ENCODE results near the gene PRKACB.

PRKACB gene

DNA sequence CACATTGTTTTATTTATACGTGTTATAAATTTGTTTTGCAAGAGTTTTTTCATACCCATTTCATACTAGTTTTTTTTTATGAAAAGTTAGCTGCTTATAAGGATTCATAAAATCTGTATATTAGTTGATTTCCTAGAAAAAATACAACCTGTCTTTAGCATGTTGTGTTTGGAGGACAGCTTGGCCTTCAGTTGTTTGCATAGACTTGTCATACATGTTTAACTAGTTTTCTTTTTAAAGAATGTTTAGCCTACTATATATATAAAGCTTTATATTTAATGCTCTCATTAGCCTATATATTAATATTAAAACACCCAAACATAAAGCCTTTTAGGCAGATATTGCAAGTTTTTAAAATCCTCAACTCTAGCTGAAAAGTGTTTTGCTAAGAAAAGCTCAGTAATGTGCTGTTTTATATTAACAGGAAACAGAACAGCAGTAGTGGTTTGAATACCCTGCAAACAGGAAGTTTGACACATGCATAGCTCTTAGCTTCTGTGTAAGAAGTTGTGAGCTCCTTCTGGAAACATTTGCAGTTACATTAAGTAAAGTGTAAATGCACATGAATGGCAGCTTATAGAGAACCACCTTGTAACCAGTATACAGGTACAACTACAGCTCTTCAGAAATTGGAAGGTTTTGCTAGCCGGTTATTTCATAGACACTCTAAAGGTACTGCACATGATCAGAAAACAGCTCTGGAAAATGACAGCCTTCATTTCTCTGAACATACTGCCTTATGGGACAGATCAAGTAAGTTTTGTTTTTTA lies at the start of gene PRKACB:
Gene PRKACB, plus strand, starts transcription at position 476 of the 770 bp plus-strand sequence. Its CDS starts 91 bp downstream, at position 567.
- Histone ChIP-seq H4K20me1 (ENCODE audit: control insufficient read depth, insufficient read depth, low read depth, low read length) (no peaks in the 10 kb centered on the region), H3K79me2 (ENCODE audit: control insufficient read depth, low read length) (peaks cover 45% of the 10 kb centered on the region), H3K4me2 (ENCODE audit: low read length) (peak within 1 kb of the TSS; percentile 76), H3K4me3 (ENCODE audit: low read length) (peak within 1 kb of the TSS; percentile 81), H3K9me3 (ENCODE audit: control insufficient read depth, insufficient read depth, low read length) (no peaks in the 10 kb centered on the region), H3K36me3 (ENCODE audit: control insufficient read depth, low read length) (peaks cover 18% of the 10 kb centered on the region), H3K9me2 (replicated peaks; ENCODE audit: control insufficient read depth, low read length) (no peaks in the 10 kb centered on the region), H3K27ac (ENCODE audit: low read depth, low read length) (peak within 1 kb of the TSS; percentile 97), H3K4me1 (ENCODE audit: control insufficient read depth, low read length) (peaks cover 58% of the 10 kb centered on the region), H3F3A (ENCODE audit: control insufficient read depth, insufficient read depth) (peaks cover 28% of the 10 kb centered on the region), H3K27me3 (ENCODE audit: control insufficient read depth, low read length) (no peaks in the 10 kb centered on the region)
- no peak for TF ChIP-seq EZH2phosphoT487 (IDR thresholded peaks at IDR 0.05; ENCODE audit: borderline replicate concordance, low read length)
- TF ChIP-seq, protein P1, sequence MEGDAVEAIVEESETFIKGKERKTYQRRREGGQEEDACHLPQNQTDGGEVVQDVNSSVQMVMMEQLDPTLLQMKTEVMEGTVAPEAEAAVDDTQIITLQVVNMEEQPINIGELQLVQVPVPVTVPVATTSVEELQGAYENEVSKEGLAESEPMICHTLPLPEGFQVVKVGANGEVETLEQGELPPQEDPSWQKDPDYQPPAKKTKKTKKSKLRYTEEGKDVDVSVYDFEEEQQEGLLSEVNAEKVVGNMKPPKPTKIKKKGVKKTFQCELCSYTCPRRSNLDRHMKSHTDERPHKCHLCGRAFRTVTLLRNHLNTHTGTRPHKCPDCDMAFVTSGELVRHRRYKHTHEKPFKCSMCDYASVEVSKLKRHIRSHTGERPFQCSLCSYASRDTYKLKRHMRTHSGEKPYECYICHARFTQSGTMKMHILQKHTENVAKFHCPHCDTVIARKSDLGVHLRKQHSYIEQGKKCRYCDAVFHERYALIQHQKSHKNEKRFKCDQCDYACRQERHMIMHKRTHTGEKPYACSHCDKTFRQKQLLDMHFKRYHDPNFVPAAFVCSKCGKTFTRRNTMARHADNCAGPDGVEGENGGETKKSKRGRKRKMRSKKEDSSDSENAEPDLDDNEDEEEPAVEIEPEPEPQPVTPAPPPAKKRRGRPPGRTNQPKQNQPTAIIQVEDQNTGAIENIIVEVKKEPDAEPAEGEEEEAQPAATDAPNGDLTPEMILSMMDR (IDR thresholded peaks at IDR 0.05; ENCODE audit: low read depth, low read length, poor library complexity, severe bottlenecking) = no peak

DNA sequence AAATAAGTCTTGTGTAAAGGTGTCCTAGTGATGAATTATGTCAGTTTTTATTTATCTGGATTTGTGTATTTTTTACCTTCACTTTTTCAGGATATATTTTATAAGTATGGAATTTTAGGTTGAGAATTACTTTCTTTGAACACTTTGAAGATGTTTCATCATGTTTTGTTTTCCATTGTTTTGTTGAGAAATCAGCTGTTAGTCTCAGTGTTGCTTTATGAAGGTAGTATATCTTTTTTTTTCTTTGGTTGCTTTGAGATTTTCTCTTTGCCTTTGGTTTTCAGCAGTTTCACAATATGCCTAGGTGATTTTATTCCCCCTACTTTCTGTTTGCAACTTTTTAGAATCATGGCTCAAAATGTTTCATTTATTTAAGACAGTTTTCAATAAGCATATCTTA lies 48.8 kb upstream of the PRKACB start:
- H3K27ac ChIP-seq (ENCODE audit: low read depth, low read length) = no peak overlapping the region
- H4K20me1 ChIP-seq (ENCODE audit: control insufficient read depth, insufficient read depth, low read depth, low read length) = no peaks in the 10 kb centered on the region
- H3K4me3 ChIP-seq (ENCODE audit: low read length) = no peak overlapping the region
- H3K9me2 ChIP-seq (replicated peaks; ENCODE audit: control insufficient read depth, low read length) = no peaks in the 10 kb centered on the region
- TF ChIP-seq, protein P1 (IDR thresholded peaks at IDR 0.05; ENCODE audit: low read depth, low read length, poor library complexity, severe bottlenecking) = no peak
- TF ChIP-seq EZH2phosphoT487 (IDR thresholded peaks at IDR 0.05; ENCODE audit: borderline replicate concordance, low read length) = no peak
- H3K27me3 ChIP-seq (ENCODE audit: control insufficient read depth, low read length) = no peaks in the 10 kb centered on the region
- H3K4me1 ChIP-seq (ENCODE audit: control insufficient read depth, low read length) = no peaks in the 10 kb centered on the region
- H3K9me3 ChIP-seq (ENCODE audit: control insufficient read depth, insufficient read depth, low read length) = no peaks in the 10 kb centered on the region
- H3K79me2 ChIP-seq (ENCODE audit: control insufficient read depth, low read length) = no peaks in the 10 kb centered on the region
- H3F3A ChIP-seq (ENCODE audit: control insufficient read depth, insufficient read depth) = no peaks in the 10 kb centered on the region; the same call in 1 of the 2 replicates
- no peaks in the 10 kb centered on the region for H3K36me3 ChIP-seq (ENCODE audit: control insufficient read depth, low read length)
- no peak overlapping the region for H3K4me2 ChIP-seq (ENCODE audit: low read length)

DNA sequence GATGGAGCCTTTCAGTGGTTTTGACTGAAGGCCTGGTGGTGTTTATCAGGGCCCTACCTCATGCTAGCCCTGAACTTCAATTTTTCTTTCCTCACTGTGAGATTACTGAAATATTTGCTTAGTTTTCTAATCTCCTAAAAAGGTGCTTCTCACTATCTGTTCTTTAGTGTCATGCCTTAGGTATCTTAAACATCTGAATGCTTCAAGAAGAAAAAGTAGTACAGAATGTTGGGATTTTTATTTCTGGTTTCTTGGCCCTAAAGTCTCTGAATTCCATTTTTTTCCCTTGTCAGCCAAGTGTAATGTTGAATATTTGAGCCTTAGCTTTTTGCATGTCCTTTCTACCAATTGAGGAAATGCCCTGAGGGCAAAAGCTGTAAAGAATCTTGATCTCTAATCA lies 47.9 kb upstream of the PRKACB start:
- TF ChIP-seq, protein P1 (IDR thresholded peaks at IDR 0.05; ENCODE audit: low read depth, low read length, poor library complexity, severe bottlenecking) = no peak
- no peak for TF ChIP-seq EZH2phosphoT487 (IDR thresholded peaks at IDR 0.05; ENCODE audit: borderline replicate concordance, low read length)
- no peaks in the 10 kb centered on the region for H3K9me3 ChIP-seq (ENCODE audit: control insufficient read depth, insufficient read depth, low read length)
- no peaks in the 10 kb centered on the region; the same call in 1 of the 2 replicates for H3F3A ChIP-seq (ENCODE audit: control insufficient read depth, insufficient read depth)
- H4K20me1 ChIP-seq (ENCODE audit: control insufficient read depth, insufficient read depth, low read depth, low read length) = no peaks in the 10 kb centered on the region
- no peak overlapping the region for H3K4me2 ChIP-seq (ENCODE audit: low read length)
- no peaks in the 10 kb centered on the region for H3K79me2 ChIP-seq (ENCODE audit: control insufficient read depth, low read length)
- H3K36me3 ChIP-seq (ENCODE audit: control insufficient read depth, low read length) = no peaks in the 10 kb centered on the region
- H3K4me3 ChIP-seq (ENCODE audit: low read length) = no peak overlapping the region
- H3K27ac ChIP-seq (ENCODE audit: low read depth, low read length) = no peak overlapping the region
- no peaks in the 10 kb centered on the region for H3K4me1 ChIP-seq (ENCODE audit: control insufficient read depth, low read length)
- H3K27me3 ChIP-seq (ENCODE audit: control insufficient read depth, low read length) = no peaks in the 10 kb centered on the region
- no peaks in the 10 kb centered on the region for H3K9me2 ChIP-seq (replicated peaks; ENCODE audit: control insufficient read depth, low read length)

All from DOHH2 (cell line).